ENCODE results near the gene FHIT.

Gene FHIT

DNA sequence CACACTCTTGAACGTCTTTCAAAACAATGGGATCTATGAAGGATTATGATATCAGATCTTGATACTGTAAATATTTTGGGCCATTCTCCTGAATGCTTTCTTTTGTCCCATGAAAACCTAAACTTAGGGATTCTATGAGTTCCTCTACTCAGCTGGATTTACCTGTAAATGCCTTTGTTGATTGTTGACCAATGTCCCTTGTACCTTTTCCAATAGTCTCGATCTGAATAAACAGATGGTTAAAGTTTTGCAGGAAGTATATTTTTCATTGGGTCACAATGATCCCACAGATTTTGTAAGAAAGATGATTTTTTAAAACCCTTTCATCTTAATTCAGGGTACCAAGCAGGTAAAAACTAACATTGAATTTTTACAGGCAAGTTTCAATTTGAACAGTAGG is 634.1 kb downstream of the FHIT start:
- H3K4me3 ChIP-seq (ENCODE audit: low read depth, low read length), result no peak overlapping the region
- H3K9me3 ChIP-seq (ENCODE audit: control insufficient read depth, insufficient read depth, low read depth, low read length), result peaks cover 11% of the 10 kb centered on the region
- no peaks in the 10 kb centered on the region for H3K36me3 ChIP-seq (ENCODE audit: control insufficient read depth, insufficient read depth, low read length)
- no peaks in the 10 kb centered on the region for H3K27me3 ChIP-seq (ENCODE audit: control insufficient read depth, insufficient read depth, low read length)
- H3K9ac ChIP-seq (ENCODE audit: low read length), result no peak overlapping the region
- no peaks in the 10 kb centered on the region for H3K4me1 ChIP-seq (ENCODE audit: control insufficient read depth, insufficient read depth, low read length)
- H3K27ac ChIP-seq (ENCODE audit: low read depth, low read length), result no peak overlapping the region

DNA sequence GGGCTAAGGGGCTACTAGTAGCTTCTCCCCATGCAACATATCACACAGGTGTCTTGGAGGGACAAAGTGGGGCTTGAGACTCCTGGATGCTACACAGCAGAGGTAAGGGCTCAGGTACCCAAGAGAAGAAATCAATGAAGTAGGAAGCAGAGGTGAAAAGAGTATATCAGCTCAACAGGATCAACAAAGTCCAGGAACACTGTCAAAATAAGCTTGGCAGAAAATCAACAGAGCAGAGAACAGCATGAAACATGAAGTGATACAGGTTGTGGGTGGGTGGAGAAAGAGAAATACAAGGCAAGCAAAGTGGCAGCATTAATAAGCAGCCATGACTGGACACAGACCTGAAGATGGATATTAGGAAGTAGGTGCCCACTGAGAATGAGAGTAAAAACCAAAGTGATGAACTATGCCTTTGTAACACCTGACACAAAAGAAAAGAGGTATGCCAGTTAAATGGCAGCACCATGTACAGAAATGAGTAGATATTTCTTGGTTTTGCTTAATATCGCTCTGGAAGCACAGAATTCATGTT is 637.4 kb downstream of the FHIT start:
- Histone ChIP-seq H3K27me3 (ENCODE audit: control insufficient read depth, insufficient read depth, low read length) (no peaks in the 10 kb centered on the region), H3K4me1 (ENCODE audit: control insufficient read depth, insufficient read depth, low read length) (peaks cover 4% of the 10 kb centered on the region; the same call in 1 of the 2 replicates), H3K9me3 (ENCODE audit: control insufficient read depth, insufficient read depth, low read depth, low read length) (peaks cover 6% of the 10 kb centered on the region), H3K4me3 (ENCODE audit: low read depth, low read length) (no peak overlapping the region), H3K9ac (ENCODE audit: low read length) (no peak overlapping the region), H3K27ac (ENCODE audit: low read depth, low read length) (no peak overlapping the region), H3K36me3 (ENCODE audit: control insufficient read depth, insufficient read depth, low read length) (no peaks in the 10 kb centered on the region)

DNA sequence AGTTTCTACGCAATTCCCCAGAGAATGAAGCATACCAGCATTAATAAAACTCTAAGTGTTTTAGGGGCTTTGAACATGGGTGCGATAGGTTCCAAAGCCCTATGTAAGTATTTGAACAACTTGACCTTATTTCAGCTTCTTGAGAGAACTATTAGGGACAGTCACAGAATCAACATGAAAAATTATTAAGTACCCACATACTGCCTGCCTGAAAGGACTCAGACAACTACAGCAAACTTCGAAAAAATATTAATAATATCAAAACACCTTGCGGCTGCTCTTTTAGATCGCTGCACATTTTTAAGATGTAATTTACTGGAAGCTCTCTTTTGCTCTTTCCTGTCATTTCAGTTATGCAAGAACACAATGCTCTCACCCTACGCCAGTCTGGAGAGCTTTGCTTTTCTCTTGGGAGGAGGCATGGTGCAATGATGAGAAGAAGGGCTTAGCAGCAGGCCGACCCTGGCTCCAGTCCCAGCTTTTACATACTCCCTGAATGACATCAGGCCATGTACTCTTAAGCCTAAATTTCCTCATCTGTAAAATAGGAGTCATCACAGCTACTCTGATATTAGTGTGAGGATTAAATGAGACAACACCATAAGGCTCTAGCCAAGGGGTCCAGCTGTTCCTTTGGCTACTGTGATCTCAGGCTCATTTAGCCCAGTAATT is 640.7 kb downstream of the FHIT start:
- Histone ChIP-seq H3K9me3 (ENCODE audit: control insufficient read depth, insufficient read depth, low read depth, low read length) (peaks cover 2% of the 10 kb centered on the region; the same call in 1 of the 2 replicates), H3K27ac (ENCODE audit: low read depth, low read length) (no peak overlapping the region), H3K4me3 (ENCODE audit: low read depth, low read length) (no peak overlapping the region), H3K9ac (ENCODE audit: low read length) (no peak overlapping the region), H3K27me3 (ENCODE audit: control insufficient read depth, insufficient read depth, low read length) (no peaks in the 10 kb centered on the region), H3K4me1 (ENCODE audit: control insufficient read depth, insufficient read depth, low read length) (peaks cover 4% of the 10 kb centered on the region; the same call in 1 of the 2 replicates), H3K36me3 (ENCODE audit: control insufficient read depth, insufficient read depth, low read length) (no peaks in the 10 kb centered on the region)

DNA sequence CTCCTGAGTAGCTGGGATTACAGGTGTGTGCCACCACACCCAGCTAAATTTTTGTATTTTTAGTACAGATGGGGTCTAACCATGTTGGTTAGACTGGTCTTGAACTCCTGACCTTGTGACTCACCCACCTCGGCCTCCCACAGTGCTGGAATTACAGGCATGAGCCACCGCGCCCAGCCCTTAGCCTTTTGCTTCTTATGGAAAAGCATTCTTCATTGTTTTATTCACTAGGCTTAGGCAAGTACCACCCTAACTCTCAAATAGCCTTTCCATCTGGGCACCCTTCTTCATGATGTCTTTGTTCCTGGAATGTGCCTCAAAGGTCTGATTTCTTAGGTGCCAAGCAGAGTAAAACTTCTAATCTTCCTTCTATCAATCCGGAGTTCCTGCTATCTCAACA is 641.8 kb downstream of the FHIT start:
- peaks cover 2% of the 10 kb centered on the region; the same call in 1 of the 2 replicates for H3K9me3 ChIP-seq (ENCODE audit: control insufficient read depth, insufficient read depth, low read depth, low read length)
- no peak overlapping the region for H3K4me3 ChIP-seq (ENCODE audit: low read depth, low read length)
- H3K27ac ChIP-seq (ENCODE audit: low read depth, low read length), result no peak overlapping the region
- peaks cover 4% of the 10 kb centered on the region; the same call in 1 of the 2 replicates for H3K4me1 ChIP-seq (ENCODE audit: control insufficient read depth, insufficient read depth, low read length)
- no peaks in the 10 kb centered on the region for H3K27me3 ChIP-seq (ENCODE audit: control insufficient read depth, insufficient read depth, low read length)
- H3K9ac ChIP-seq (ENCODE audit: low read length), result no peak overlapping the region
- no peaks in the 10 kb centered on the region for H3K36me3 ChIP-seq (ENCODE audit: control insufficient read depth, insufficient read depth, low read length)

DNA sequence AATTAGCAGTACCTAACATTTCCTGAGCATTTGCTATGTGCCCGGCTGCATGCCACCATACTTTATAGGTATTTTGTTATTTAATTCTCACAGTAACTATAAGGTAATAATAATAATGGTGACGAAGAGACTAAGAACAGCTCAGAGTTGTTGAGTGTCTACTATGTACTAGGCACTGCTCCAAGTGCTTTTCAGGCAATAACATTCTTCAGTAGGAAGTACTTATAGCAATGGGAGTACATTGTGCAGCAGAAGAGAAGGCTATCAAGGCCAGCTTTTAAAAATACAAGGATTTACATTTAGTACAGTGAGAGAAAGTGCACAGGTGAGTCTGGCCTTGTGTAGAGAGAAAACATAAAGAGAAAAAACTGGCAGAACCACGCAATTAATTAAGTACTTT is 647.4 kb downstream of the FHIT start:
- Histone ChIP-seq H3K27me3 (ENCODE audit: control insufficient read depth, insufficient read depth, low read length) (no peaks in the 10 kb centered on the region), H3K9me3 (ENCODE audit: control insufficient read depth, insufficient read depth, low read depth, low read length) (no peaks in the 10 kb centered on the region), H3K9ac (ENCODE audit: low read length) (no peak overlapping the region), H3K27ac (ENCODE audit: low read depth, low read length) (no peak overlapping the region), H3K36me3 (ENCODE audit: control insufficient read depth, insufficient read depth, low read length) (no peaks in the 10 kb centered on the region), H3K4me3 (ENCODE audit: low read depth, low read length) (no peak overlapping the region), H3K4me1 (ENCODE audit: control insufficient read depth, insufficient read depth, low read length) (no peaks in the 10 kb centered on the region; the same call in 1 of the 2 replicates)

DNA sequence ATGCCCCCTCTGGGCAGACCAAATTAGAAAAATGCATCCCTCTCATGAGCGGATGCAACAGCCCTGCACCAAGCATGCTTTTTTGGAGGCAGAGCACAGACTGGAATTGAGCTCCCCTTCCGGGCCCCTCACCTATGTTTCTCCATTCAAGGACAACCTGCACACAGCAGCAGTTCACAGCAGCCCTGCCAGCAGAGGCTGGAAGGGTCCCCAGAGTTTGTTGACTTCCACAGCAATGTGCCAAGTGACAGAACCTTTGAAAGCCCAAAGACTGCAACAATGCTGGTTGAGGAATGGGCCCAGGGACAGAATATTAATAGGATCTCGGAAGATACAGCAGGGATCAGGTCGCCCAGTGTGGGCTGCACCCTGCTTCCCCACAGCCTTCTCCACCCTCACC is 650.4 kb downstream of the FHIT start:
- H3K9me3 ChIP-seq (ENCODE audit: control insufficient read depth, insufficient read depth, low read depth, low read length), result no peaks in the 10 kb centered on the region
- no peaks in the 10 kb centered on the region for H3K36me3 ChIP-seq (ENCODE audit: control insufficient read depth, insufficient read depth, low read length)
- H3K27ac ChIP-seq (ENCODE audit: low read depth, low read length), result no peak overlapping the region
- no peak overlapping the region for H3K4me3 ChIP-seq (ENCODE audit: low read depth, low read length)
- no peaks in the 10 kb centered on the region; the same call in 1 of the 2 replicates for H3K4me1 ChIP-seq (ENCODE audit: control insufficient read depth, insufficient read depth, low read length)
- H3K27me3 ChIP-seq (ENCODE audit: control insufficient read depth, insufficient read depth, low read length), result no peaks in the 10 kb centered on the region
- no peak overlapping the region for H3K9ac ChIP-seq (ENCODE audit: low read length)

DNA sequence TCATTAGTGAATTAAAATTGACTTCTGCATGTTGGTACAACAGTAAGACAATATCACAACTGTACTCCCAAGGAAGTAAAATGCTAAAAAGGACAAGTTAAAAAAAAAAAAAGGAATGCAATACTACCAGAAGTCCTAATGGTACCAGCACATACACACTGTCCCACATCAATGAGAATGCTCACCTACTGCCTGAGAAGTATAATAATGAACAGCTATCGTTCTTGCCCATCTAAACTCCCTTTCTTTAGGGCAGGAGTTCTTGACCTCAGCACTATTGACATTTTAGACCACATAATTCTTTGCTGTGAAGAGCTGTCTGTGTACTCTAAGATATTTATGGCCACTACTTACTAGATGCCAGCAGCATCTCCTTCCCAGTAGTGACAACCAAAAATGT is 651.7 kb downstream of the FHIT start:
- no peaks in the 10 kb centered on the region for H3K9me3 ChIP-seq (ENCODE audit: control insufficient read depth, insufficient read depth, low read depth, low read length)
- no peak overlapping the region for H3K9ac ChIP-seq (ENCODE audit: low read length)
- H3K27ac ChIP-seq (ENCODE audit: low read depth, low read length), result no peak overlapping the region
- H3K4me3 ChIP-seq (ENCODE audit: low read depth, low read length), result no peak overlapping the region
- no peaks in the 10 kb centered on the region; the same call in 1 of the 2 replicates for H3K4me1 ChIP-seq (ENCODE audit: control insufficient read depth, insufficient read depth, low read length)
- no peaks in the 10 kb centered on the region for H3K36me3 ChIP-seq (ENCODE audit: control insufficient read depth, insufficient read depth, low read length)
- H3K27me3 ChIP-seq (ENCODE audit: control insufficient read depth, insufficient read depth, low read length), result no peaks in the 10 kb centered on the region

DNA sequence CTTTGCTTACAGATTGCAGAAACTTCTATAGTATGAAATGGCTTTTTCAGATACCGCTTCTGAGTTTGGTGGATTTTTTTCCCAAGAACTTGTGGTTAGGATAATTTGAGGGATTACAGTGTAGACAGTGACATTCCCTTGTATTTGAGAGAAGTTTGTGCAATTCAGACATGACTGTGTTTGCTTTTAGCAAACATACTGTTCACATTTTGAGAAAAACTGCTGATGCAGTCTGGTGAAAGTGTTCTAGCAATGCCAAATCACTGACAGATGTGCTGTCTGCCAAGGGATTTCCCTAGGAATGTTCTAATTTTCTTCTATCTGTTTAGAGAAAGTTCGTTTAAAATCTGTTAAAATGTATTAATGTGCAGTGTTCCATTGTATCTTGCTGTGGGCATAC is 652.6 kb downstream of the FHIT start:
- H3K36me3 ChIP-seq (ENCODE audit: control insufficient read depth, insufficient read depth, low read length), result no peaks in the 10 kb centered on the region
- no peak overlapping the region for H3K4me3 ChIP-seq (ENCODE audit: low read depth, low read length)
- no peaks in the 10 kb centered on the region for H3K9me3 ChIP-seq (ENCODE audit: control insufficient read depth, insufficient read depth, low read depth, low read length)
- no peak overlapping the region for H3K27ac ChIP-seq (ENCODE audit: low read depth, low read length)
- no peaks in the 10 kb centered on the region; the same call in 1 of the 2 replicates for H3K4me1 ChIP-seq (ENCODE audit: control insufficient read depth, insufficient read depth, low read length)
- H3K27me3 ChIP-seq (ENCODE audit: control insufficient read depth, insufficient read depth, low read length), result no peaks in the 10 kb centered on the region
- no peak overlapping the region for H3K9ac ChIP-seq (ENCODE audit: low read length)

DNA sequence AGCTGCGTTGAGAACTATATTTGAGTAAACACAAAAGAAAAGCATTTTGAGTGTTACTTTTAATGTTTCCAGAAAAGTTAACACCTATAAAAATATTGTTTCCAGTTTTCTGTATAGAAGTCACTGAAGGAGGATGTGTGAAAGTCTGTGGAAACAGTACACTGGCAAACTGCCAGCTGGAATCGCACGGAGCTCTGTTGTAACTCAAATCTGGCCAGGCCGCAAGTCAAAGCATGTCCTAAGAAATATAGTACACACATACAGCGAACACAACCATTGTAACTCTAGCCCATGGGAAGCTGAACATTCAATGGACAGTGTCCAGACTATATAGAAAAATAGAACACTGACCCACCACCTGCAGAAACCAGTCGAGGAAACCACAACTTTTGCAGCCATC is 657.2 kb downstream of the FHIT start:
- H3K9ac ChIP-seq (ENCODE audit: low read length), result no peak overlapping the region
- H3K4me3 ChIP-seq (ENCODE audit: low read depth, low read length), result no peak overlapping the region
- no peaks in the 10 kb centered on the region for H3K9me3 ChIP-seq (ENCODE audit: control insufficient read depth, insufficient read depth, low read depth, low read length)
- H3K4me1 ChIP-seq (ENCODE audit: control insufficient read depth, insufficient read depth, low read length), result no peaks in the 10 kb centered on the region; the same call in 1 of the 2 replicates
- H3K27me3 ChIP-seq (ENCODE audit: control insufficient read depth, insufficient read depth, low read length), result no peaks in the 10 kb centered on the region
- H3K27ac ChIP-seq (ENCODE audit: low read depth, low read length), result no peak overlapping the region
- no peaks in the 10 kb centered on the region for H3K36me3 ChIP-seq (ENCODE audit: control insufficient read depth, insufficient read depth, low read length)

DNA sequence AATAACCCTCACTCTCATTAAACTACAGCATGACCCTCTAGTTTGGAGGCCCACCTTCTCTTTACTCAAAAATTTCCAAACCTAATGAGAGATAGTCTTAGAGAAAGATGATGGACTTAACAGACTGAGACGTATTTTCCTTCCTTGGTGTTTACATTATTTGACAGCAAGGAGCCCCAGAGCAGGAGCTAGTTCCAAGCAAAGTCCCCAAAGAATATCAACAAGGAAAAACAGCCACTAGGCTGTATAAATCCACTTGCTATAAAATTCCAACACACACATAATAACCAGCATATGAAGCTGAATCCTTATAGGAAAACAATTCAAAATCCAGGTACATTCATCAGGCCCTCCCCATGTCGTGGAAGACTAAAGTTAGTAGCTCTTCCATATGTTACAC is 660.0 kb downstream of the FHIT start:
- Histone ChIP-seq H3K27ac (ENCODE audit: low read depth, low read length) (no peak overlapping the region), H3K36me3 (ENCODE audit: control insufficient read depth, insufficient read depth, low read length) (no peaks in the 10 kb centered on the region), H3K9ac (ENCODE audit: low read length) (no peak overlapping the region), H3K27me3 (ENCODE audit: control insufficient read depth, insufficient read depth, low read length) (no peaks in the 10 kb centered on the region), H3K9me3 (ENCODE audit: control insufficient read depth, insufficient read depth, low read depth, low read length) (peaks cover 3% of the 10 kb centered on the region; the same call in 1 of the 2 replicates), H3K4me3 (ENCODE audit: low read depth, low read length) (no peak overlapping the region), H3K4me1 (ENCODE audit: control insufficient read depth, insufficient read depth, low read length) (peaks cover 10% of the 10 kb centered on the region; the same call in 1 of the 2 replicates)

DNA sequence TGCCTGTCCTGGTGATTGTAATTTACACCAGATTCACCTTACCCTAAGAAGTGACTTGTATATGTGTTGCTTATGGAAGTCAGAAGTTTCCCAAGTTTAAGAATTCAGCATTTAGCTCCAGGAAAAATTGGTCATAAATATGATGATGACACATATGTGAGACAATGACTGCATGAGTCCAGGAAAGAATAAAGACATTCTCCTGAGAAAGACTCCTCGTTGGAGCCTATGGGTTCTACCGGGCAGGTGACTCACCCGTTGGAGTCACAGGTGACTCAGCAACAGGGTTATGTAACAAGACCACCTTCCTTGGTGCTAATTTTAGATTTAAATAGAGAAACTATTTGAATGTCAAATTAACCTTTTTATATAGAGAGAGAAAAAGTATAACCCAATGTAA is 662.4 kb downstream of the FHIT start:
- Histone ChIP-seq H3K27ac (ENCODE audit: low read depth, low read length) (no peak overlapping the region), H3K9ac (ENCODE audit: low read length) (no peak overlapping the region), H3K27me3 (ENCODE audit: control insufficient read depth, insufficient read depth, low read length) (no peaks in the 10 kb centered on the region), H3K4me3 (ENCODE audit: low read depth, low read length) (no peak overlapping the region), H3K9me3 (ENCODE audit: control insufficient read depth, insufficient read depth, low read depth, low read length) (peaks cover 3% of the 10 kb centered on the region; the same call in 1 of the 2 replicates), H3K36me3 (ENCODE audit: control insufficient read depth, insufficient read depth, low read length) (no peaks in the 10 kb centered on the region), H3K4me1 (ENCODE audit: control insufficient read depth, insufficient read depth, low read length) (peaks cover 10% of the 10 kb centered on the region; the same call in 1 of the 2 replicates)
